GM18520 (cell line): ENCODE results near the gene IL17B.
A peak's percentile ranks its signal among the peaks of the same experiment; 100 is the strongest.

ENCODE experiments used
- ATAC-seq: cut with Tn5 transposase; IDR thresholded peaks from one replicate; pipeline ENCODE4 v1.9.1; 2021; ENCODE audit not compliant: unreplicated experiment

The IL17B gene

GRCh38 chr5:149360272-149360671, 18.8 kb downstream of the IL17B start:
- ATAC-seq, result no peak

- ATAC-seq, result no peak
These were observed 20.1 kb downstream of the IL17B start for GRCh38 chr5:149358868-149359495.

GRCh38 chr5:149358294-149358651, 20.8 kb downstream of the IL17B start:
- ATAC-seq, result no peak

DNA sequence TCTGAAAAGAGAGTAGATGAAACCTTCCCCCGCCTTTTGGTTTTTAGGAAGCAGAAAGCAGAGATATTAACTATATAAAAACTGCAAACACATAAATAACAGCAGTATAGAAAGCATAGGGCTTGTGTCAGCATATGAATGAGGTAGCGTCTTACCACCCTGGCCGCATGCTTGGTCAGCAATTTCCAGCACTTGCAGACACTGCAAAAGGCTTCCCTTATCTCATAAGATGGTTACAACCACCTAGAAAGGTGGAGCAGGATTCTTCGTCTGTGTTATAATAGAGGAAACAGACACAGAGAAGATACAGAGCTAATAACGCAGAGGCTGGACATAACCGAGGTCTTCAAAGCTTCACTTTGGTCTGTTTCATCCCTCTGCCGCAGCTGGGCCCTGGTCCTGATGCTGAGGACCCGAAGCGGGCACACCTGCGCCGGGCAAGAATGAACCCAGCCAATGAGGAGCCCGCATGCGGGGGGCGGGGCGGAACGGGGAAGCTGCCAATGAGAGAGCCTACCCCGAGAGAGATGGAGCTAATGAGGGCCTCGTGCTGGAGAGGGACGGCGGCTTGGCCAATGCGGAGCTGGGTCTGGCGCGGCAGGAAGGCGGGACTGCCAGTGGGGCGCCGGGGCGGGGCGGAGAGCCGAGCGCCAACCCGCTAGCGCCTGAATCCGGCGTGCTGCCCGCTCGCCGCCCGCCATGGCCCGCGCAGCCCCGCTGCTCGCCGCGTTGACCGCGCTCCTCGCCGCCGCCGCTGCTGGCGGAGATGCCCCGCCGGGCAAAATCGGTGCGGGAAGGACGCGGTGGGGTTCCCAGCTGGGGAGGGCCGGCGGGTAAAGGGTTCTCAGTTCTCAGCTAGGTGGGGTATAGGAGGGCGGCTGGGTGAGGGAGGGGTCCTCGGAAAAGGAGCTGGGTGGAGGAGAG, 21.5 kb downstream of the IL17B start, which contains the start of gene PCYOX1L:
TSS of gene PCYOX1L (plus strand) at position 677 of the 924 bp plus-strand sequence. CDS start at position 700, 23 bp downstream.
- ATAC-seq, result peak; percentile 100

DNA sequence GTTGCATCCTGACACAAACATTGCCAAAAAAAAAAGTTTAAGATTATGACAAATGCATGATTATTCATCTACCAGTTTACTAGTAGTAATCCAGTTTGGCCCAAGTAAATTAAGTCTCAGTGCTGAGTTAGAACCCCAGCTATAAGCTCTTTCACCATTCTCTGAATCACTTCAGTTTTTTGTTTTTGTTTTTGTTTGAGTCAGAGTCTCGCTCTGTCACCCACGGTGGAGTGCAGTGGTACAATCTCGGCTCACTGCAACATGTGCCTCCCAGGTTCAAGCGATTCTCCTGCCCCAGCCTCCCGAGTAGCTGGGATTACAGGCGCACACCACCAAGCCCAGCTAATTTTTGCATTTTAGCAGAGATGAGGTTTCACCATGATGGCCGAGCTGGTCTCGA, 22.7 kb downstream of the IL17B start:
- ATAC-seq, result no peak

DNA sequence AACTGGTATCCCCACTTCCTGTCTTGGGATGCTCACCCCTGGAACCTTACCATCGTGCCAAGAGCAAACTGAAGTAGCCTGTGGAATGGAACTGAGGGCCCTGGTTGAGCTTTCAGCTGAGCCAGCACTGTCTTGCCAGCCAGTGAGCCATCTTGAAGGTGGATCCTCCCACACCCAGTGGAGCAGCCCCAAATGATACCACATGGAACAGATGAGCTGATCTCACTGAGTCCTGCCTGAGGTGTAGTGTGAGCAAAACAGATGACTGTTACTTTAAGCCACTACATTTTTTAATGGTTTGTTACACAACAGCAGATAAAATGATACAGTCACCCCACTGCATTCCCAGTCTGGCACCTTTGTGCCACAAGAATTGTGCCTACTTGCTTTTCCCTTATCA, 23.4 kb downstream of the IL17B start:
- no peak for ATAC-seq

DNA sequence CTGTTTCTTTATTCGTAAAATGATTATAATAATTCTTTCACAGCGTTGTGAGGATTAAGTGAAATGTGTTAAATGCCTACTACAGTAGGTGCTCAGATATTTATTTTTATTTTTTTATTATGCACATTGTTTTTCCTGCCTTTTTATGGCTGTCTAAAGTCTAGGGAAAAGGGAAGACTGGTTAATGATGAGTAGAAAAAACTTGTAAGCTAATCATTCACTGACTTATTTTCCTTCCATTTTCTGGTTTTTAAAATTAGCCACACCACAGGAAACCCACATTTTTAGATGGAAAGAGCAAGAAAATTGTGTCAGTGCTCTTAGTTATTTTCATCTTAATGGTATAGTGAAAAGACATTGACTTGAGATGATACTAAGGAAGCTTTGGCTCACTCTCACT, 25.2 kb downstream of the IL17B start:
- no peak for ATAC-seq

- no peak for ATAC-seq
These were observed 26.9 kb downstream of the IL17B start for GRCh38 chr5:149352169-149352568.

GRCh38 chr5:149349382-149349781, 29.7 kb downstream of the IL17B start:
- ATAC-seq, result no peak

- no peak for ATAC-seq
These were observed 30.6 kb downstream of the IL17B start for GRCh38 chr5:149348518-149348917.

DNA sequence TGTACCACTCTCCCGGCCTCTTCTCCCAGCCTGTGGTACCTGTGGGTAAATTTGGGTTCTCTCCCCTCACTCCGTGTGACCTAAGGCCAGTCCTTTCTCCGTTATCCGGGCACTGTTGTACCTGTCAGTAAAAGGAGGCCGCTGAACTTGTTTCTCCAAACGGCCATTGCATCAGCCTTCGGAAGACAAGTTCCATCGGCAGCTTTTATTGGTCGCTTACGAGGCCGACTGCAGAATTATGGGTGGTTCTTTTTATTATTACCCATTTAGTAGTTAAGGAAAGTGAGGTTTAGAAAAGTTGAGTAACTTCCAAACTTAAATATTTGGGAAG, 33.2 kb downstream of the IL17B start:
- ATAC-seq, result no peak

- peak; percentile 94 for ATAC-seq
These were observed 33.8 kb downstream of the IL17B start, which contains the start of gene GRPEL2 for GRCh38 chr5:149345147-149345891. Gene GRPEL2, plus strand, starts transcription at chr5:149345499. Its CDS starts 41 bp downstream, at chr5:149345540.

- no peak for ATAC-seq
These were observed 34.9 kb downstream of the IL17B start for GRCh38 chr5:149344151-149344550.

GRCh38 chr5:149341876-149342275, 37.2 kb downstream of the IL17B start:
- no peak for ATAC-seq

GRCh38 chr5:149340920-149341319, 38.2 kb downstream of the IL17B start:
- ATAC-seq, result no peak

GRCh38 chr5:149338364-149338763, 40.7 kb downstream of the IL17B start:
- ATAC-seq, result no peak

DNA sequence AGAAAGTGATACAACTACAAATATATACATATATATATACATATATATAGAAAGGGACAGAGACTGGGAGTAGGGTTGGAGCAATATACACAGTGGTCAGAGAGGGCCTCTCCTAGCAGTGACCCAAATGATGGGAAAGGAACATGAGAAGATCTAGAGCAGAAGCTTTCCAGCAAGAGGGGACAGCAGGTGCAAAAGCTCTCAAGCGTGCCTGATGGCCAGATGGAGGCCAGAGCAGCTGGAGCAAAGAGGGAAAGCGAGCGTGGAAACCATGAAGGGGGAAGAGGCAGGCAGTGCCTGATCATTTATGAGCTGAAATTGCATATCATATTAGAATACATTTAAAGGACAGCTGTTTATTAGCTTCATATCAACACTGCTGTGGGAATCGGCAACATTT, 41.4 kb downstream of the IL17B start:
- no peak for ATAC-seq

DNA sequence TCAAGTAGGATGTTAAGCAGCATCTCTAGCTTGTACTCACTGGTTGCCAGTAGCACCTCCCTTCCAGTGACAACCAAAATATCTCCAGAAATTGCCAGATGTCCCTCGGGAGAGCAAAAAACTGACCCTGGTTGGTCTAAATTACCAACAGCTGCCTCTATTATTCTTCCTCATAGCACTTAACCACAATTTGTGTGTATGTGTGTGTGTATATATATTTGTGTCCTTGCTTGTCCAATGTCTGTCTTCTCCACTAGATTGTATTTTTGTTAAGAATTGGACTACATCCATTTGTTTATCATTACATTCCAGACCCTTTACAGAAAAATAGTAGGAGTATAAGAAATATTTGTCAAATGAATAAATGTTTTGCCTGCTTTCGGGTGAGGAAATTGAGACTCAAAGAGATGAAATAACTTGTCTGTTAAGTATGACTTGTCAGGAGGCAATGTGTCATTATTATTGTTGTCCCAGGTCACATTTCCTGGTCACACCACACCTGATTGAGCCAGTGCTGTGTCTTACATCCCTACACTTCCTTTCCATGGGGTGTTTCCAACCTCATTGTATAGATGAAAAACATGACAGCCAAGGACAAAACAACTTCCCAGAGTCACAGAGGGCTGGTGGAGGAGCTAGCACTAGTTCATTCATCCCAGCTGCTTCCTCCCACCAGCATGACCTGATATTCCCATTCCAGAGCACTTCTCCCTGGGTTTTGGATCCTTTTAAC, 45.2 kb downstream of the IL17B start:
- no peak for ATAC-seq

DNA sequence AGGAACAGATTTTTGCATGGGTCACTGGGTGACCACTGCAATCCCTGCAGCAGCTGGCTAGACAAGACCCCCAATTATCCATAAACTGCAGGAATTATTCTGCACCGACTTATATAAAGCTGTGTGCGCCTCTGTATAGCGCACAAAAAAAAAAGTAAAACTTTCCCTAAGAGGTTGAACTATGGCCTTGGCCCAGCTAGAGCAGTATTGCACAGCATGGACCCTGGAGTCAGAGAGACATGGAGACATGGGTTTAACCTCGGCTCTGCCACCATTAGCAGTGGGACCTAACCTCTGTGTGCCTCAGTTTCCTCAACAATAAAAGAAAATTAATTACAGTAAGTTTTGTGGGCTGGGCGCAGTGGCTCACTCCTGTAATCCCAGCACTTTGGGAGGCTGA, 50.9 kb downstream of the IL17B start:
- no peak for ATAC-seq

GRCh38 chr5:149326611-149327010, 52.5 kb downstream of the IL17B start:
- no peak for ATAC-seq

- ATAC-seq, result no peak
These were observed 53.2 kb downstream of the IL17B start for GRCh38 chr5:149325894-149326293.
